HG02623 (cell line): Measurements from ENCODE around the gene TRIM3.
A peak's percentile ranks its signal among the peaks of the same experiment; 100 is the strongest.
"Not testable (repeated sequence)": the region's sequence is repeated elsewhere in the genome, so short reads cannot be mapped to it uniquely, and the experiment has no call there.

Source experiments
- ATAC-seq: cut with Tn5 transposase; IDR thresholded peaks from one replicate; pipeline ENCODE4 v1.9.1; 2021; ENCODE audit warnings: moderate library complexity; ENCODE audit not compliant: unreplicated experiment

Gene TRIM3

DNA sequence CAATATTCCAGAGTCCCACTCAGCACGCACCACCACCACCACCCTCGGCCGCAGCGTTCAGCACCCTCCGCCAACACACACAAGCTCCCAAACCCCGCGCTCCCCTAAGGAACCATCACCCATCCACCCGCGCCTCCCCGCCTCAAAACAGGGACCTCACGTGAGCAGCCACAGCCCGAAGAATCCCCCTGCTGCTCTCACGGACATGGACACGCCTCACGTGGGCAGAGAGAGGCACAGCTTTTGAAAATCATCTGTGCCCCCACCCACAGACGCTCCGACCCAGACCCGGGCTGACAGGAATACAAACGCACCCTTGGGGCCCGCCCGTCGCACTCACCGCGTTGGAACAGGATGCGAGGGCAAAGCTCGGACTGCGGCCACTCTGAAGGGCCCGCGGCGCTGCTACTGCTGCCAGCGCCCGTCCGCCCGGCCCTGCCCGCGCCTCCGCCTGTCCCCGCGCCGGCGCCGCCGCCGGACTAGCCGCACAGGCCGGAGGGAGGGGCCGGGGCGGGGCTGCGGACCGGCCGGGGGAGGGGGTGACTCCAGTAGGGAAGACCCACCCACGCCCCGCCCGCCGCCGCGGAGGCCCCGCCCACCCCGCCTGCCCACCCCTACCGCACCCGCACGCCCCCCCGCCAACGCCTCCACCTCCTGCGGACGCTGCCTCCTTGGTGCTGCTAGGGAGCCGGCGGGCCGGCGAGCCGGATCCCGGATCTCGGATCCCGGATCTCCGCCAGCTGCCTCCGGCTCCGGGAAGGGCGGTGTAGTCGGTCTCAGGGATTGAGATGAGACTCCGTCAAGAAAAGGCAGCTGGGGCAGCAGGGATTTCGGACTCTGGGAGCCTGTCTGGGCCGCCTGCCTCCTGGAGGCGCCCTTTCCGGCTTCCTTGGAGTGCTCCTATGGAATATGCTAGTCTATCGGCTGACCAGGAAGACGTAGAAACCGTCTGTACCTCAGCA, at the start of gene TRIM3:
TRIM3 (minus strand) TSS at position 491 of the 962 bp plus-strand sequence. CDS start 8,246 bp downstream, outside the sequence.
- peak; percentile 71 for ATAC-seq

DNA sequence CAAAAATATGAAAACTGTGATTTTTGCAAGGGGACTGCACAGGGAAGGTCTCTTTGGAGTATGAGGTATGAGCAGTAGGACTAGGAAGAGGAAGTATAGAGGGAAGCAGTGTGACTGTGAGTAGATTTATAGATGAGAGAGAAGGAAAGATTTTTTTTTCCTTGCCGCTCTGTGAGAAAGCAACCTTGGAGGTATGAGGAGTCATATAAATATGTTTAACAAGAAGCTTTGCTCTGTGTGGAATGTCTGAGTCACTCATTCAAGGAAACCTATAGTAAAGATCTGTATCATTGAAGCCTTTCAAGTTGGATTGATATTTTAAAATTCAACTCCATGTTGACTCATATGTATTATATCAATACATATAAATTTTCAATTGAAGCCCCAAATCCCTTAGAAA, 49.5 kb upstream of the TRIM3 start:
- no peak for ATAC-seq

DNA sequence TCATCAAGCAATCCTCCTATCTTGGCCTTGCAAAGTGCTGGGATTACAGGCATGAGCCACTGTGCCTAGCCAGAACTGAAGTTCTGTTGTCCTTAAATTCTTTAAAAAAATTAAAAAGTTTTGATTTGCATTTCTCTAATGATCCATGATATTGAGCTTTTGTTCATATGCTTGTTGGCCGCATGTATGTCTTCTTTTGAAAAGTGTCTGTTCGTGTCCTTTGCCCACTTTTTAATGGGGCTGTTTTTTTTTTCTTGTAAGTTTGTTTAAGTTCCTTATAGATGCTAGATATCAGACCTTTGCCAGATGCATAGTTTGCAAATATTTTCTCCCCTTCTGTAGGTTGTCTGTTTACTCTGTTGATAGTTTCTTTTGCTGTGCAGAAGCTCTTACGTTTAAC, 48.2 kb upstream of the TRIM3 start:
- not testable (repeated sequence) for ATAC-seq

DNA sequence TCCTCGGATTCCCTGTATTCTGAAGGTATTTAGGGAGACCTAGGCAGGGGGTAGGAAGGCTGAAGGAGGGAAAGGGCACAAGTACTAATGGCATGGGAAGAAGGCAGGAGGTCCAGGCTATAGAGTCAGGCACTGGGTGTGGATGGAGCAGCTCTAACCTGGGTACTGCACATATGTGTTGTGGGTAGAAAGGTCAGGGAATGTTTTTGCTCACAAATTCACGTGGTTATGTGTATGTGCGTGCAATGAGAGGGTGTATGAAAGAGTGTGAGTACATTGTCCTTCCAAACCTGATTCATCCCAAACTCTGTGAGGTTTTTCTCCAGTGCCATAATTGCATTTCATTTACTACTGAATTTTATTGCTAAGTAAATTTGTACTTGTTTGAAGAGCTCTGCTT, 46.5 kb upstream of the TRIM3 start:
- no peak for ATAC-seq

DNA sequence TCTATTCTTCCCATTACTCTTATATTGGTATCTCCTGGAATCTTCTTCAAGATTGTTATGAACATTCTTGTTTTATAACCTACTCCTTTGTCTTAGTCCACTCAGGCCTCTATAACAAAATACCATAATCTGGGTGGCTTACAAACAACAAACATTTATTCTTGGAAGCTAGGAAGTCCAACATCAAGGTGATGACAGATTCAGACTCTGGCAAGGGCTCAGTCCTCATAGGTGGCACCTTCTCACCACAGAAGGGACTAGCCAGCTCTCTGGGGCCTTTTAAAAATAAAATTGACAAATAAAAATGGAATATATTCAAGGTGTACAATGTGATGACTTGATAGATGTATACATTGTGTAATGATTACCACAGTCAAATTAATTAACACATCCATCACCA, 43.1 kb upstream of the TRIM3 start:
- ATAC-seq = no peak

DNA sequence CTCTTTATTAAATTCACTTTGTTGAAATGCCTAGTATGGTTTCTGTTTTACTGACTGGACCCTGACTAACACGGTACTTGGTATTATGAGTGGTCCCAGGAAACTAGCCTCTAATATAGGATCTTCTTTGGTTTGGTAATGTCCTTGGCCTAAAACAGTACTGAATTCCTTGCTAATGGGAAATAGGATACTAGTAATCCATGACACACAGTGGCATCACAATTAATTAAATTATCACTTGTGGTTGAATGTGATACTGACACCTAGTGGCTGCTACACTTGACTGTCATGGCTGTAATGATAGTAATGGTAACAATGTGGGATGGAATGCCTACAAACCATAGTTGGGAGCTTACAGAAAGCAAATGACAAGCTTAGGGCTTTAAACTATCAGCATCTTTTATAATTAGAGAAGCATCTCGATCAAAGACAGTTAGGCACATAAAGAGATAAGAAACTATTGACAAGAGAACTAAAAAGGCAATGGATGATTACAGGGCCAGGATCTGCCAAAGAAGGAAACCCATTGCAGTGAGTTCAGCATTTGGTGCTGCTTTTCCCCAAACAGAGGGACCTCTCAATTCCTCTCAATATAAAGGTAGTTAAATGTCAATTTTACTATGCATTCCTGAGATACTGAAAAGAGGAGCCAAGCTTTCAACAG, 32.0 kb upstream of the TRIM3 start:
- no peak for ATAC-seq

DNA sequence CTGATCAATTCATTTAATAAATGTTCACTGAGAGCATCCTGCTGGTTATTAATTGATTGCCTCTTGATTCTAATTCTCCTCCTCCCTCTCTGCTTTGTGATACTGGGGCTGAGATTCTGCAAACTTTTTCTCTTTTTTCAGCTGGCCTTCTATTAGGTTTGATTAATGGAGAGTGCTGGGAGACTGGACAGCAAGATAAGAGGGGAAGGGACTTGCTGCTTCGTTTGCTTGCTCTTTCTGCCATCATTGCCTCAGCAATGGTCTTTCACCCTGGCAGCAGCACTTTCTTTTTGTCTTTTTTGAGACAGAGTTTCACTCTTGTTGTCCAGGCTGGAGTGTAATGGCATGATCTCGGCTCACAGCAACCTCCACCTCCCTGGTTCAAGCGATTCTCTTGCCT, 30.4 kb upstream of the TRIM3 start:
- no peak for ATAC-seq

DNA sequence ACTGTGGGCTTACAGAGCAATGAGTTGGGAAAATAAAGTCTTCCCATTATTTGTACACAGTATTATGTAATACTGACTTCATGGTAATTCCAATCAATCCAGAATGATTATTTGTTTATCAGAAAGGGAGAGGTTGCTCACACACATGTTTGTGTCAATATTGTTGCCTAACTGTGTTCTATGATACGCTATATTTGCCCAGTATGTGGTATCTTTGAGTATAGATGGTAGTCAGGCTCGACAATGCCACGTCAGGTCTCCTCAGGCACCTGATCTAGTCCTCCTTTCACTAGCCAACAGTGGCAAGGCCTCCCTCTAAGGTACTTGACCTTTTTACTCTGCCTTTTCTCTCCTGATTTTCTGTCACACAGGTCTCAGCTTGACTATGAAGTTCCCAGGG, 28.6 kb upstream of the TRIM3 start:
- ATAC-seq = no peak

DNA sequence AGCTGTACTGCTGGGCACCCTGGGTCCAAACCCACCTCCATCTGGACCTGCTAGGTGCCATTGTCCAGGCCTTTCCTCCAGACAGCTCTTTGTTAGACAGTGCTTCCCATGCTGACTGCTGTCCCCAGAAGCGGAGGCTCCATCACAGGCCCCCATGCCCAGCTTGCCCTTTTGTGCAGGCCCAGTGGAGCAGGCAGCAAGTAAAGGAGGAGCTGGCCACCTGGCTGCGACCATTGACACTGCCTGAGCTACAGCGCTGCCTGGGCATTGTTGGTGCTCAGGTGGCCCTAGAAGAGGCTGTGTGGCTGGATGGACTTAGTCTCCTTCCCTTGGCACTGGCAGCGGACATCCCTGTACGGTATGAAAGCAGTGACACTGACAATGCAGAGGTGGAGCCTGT, 24.8 kb upstream of the TRIM3 start:
- ATAC-seq = no peak

DNA sequence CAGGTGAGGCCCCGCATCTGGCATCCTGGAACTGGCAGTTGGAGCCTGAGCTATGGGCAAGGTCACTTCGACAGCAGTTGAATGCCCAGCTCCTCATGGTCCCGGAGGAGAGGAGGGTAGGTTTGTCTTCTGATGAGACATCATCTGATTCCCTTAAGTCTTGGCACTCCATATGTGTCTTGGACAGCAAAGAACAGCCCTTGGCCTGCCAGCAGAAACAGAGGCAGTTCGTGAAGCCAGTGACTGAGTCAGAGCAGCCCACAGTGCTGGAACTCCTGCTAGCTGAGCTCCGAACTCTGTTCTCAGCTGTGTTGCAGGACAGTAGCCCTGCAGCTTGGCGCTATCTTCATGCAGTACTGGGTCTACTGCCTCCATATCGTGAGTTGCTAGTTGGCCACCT, 24.4 kb upstream of the TRIM3 start:
- no peak for ATAC-seq

DNA sequence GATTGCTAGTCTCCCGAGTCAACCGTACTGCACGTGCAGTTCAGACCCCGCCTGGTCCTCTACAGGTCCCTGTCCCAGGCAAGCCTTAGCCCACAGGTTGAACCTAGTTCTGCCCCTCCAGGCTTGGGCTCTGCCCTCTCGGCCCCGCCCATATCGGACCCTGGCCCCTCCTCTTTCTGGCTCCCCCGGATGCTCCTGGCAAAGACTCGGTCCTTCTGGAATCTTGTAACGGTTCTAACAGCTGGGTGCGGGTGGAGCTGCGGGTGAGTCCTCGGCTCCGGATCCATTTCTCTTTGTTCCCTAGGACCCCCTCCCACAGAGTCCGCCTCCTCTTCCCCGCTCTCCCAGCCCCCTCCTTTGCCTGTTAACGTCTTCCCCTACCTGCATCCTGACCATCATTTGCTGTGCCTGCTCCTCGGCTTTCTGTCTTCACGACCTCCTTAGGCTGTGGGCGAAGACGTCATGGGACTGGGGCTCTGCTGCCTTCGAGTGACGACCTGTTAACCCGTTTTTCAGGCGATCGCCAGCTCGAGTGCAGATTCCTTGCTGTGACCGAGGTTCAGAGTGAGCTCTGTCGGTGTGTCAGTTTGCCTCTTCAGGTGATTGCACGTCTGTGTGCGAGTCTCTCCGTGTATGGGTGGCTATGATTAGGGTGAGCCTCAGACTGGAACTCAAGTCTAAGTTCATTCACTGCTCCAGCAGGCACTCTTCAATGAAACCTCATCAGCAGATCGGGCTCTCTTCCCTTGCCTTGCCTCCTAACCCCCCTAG, 23.5 kb upstream of the TRIM3 start, which contains the start of gene DNHD1:
DNHD1 (plus strand) TSS at position 212 of the 771 bp plus-strand sequence. CDS start 936 bp downstream, outside the sequence.
- ATAC-seq = no peak

DNA sequence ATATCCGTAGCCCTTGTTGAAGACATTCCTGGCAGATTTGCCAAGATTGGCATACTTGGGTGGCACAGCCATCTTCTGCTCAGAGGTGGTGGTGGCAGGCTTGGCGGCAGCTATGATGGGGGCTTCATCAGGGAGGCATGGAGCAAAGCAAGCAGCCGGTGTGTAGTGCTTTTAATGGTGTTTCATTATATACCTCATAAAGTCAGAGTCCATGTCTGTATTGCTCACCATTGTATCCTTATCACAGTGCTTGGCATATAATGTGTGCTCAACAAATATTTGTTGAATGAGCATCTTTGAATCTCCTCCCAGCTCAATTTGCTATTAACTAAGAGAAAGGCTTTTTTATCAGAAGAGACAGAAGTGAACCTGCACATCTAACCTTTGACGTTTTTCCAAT, 15.6 kb upstream of the TRIM3 start:
- no peak for ATAC-seq

DNA sequence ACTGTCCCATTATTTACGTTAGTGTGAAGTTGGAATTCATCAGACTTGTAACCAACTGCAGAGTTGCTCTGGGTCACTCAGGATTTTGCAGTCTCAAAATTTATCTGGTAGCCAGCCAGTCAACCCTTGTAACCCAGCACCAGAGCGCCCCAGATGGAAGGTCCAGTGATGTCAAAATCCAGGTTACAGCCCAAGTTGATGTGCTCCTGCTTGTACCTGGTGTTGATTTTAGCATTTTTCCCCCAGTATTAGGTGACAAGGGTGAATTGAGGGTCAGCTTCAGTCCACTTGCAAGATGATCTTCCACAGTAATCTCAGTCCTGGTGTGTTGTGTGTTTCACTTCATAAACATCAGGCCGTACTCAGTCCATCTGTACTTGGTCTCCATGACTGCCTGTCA, 15.1 kb upstream of the TRIM3 start:
- ATAC-seq = no peak

DNA sequence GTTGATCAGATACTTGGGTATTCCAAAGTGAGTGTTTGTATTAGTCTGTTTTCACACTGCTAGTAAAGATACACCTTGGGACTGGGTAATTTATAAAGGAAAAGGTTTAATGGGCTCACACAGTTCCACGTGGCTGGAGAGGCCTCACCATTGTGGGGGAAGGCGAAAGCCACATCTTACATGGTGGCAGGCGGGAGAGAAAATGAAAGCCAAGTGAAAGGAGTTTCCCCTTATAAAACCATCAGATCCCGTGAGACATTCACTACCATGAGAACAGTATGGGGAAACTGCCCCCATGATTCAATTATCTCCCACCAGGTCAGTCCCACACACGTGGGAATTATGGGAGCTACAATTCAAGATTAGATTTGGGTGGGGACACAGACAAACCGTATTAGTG, 14.6 kb upstream of the TRIM3 start:
- no peak for ATAC-seq

DNA sequence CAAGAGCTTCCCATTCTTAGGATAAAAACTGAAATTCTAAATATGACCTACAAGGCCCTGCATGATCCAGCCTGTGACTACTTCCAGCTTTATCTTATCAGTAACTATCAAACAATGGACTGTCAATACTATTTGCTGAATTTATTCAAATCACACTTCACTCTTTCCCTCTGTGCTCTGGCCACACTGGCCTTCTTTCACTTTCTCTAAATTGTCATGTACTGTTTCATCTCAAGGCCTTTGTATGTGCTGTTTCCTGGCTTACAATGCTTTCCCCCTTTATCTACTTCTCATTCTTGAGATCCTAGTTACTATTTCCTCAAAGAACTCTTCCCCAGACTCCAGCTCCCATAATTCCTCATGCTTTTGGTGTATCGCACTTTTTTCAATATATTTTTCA, 13.2 kb upstream of the TRIM3 start:
- no peak for ATAC-seq

DNA sequence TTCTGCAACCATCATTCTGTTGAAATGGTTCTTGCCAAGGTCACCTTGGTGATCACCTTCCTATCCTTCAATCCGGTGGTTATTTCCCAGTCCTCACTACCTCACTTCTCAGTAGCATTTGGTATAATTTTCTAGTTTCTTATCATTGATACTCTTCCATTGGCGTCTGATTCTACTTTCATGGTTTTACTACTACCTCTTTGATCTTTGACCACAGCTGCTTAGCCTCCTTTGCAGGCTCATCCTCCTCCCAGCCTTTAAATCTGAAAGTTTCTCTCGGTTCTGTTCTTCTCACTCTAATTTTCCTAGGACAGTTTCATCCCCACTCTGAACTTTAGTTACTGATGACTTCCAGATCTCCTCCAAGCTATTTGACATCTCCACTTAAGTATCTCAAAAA, 12.5 kb upstream of the TRIM3 start:
- no peak for ATAC-seq

DNA sequence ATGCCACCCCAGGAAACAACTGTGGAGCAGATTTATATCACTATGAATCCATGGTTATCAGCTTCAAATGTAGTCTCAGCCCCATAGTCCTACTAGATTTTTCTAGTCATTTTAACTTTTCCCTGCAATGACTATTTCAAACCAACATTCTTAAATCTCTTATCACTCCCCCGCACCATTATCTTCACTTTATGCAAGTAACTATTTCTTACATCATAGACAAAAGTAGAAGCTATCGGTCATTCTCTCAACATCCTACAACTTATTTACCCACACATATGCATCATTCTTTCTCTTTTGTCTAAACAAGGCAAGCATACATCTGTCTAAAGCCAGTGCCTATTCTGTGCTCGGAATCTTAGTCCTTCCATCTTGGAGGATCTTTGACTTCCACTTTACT, 11.9 kb upstream of the TRIM3 start:
- ATAC-seq = no peak

DNA sequence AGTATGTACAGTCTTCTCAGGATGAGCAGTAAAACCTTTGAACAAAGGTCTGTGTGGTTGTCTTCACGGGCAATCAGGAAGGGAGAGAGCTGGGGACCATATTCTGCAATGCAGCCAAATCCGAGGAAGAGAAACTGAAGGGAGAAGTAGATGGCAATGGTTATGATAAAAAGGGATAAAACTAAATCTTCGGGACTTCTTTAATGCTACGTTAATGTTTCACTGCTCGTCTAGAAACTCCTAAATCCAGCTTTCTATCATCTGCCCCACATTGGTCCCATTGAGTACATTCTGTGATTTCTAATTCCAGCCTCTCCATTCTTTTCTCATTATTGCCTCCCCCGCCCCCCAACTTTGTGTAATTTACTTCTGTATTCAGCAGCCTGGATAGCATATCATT, 9.3 kb upstream of the TRIM3 start:
- ATAC-seq = no peak

DNA sequence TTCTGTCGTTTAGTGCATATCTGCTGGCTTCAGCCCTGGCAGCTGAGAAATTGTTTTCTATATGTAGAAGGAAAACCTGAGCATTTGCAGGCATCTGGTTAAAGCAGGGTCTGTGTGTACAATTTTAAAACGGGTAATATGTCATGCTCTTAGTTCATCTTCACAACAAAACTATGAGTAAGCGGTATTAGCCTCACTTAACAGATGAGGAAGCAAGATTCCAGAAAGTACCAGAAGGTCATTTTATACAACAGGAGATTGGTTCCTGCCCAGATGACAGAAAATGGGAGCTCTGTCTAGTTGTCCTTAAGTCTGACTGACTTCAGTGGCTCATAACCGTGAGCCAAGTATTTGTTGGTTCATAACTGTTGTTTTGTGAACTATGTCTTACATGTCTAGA, 8.7 kb upstream of the TRIM3 start:
- no peak for ATAC-seq

DNA sequence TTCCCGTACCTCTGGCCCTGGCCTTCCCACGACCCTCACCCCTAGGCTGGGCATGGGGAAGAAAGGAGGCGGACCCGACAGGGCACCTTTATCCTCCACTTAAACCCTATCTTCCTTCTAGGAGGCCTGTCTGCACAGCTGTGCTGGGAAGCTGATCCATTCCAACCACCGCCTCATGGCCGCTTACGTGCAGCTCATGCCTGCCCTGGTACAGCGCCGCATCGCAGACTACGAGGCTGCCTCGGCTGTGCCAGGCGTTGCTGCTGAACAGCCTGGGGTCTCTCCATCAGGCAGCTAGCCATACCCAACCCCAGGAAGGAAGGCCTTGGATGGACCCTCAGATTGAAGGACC, 8.2 kb upstream of the TRIM3 start:
- ATAC-seq = peak; percentile 4
